ENCODE measurements around the gene VASN.
"Not testable (repeated sequence)": the region's sequence is repeated elsewhere in the genome, so short reads cannot be mapped to it uniquely, and the experiment has no call there.

GRCh38 chr16:4393850-4394249, 22.2 kb downstream of the VASN start:
- TF ChIP-seq CTCF (IDR thresholded peaks at IDR 0.05; ENCODE audit: borderline replicate concordance, extremely low read depth, low read length, poor library complexity, severe bottlenecking); EZH2 (IDR thresholded peaks at IDR 0.05; ENCODE audit: borderline replicate concordance, low read depth, low read length, severe bottlenecking): not testable (repeated sequence)

Data from DND-41 (cell line).